ENCODE results near the gene PLCB1. TPM values are rescaled to one million over a fixed set of nuclear protein-coding genes. Genes with fewer than 3 reads are reported as not detected.
"Not testable (repeated sequence)": the region's sequence is repeated elsewhere in the genome, so short reads cannot be mapped to it uniquely, and the experiment has no call there.

The PLCB1 gene
- total RNA-seq, 2 experiments from 2014 or later: 2.2 to 2.8 TPM

GRCh38 chr20:8427419-8428040 lies 295.5 kb downstream of the PLCB1 start:
- Mint-ChIP-seq H3K36me3 (no peaks in the 10 kb centered on the region), H3K4me3 (no peak overlapping the region), H3K9me3 (no peaks in the 10 kb centered on the region), H3K27ac (no peak overlapping the region), H3K4me1 (no peaks in the 10 kb centered on the region), H3K27me3 (no peaks in the 10 kb centered on the region)
- no peak for DNase-seq

- H3K9me3 Mint-ChIP-seq: no peaks in the 10 kb centered on the region
- no peaks in the 10 kb centered on the region for H3K36me3 Mint-ChIP-seq
- no peak overlapping the region for H3K4me3 Mint-ChIP-seq
- DNase-seq: no peak
- no peaks in the 10 kb centered on the region for H3K27me3 Mint-ChIP-seq
- H3K27ac Mint-ChIP-seq: no peak overlapping the region
- H3K4me1 Mint-ChIP-seq: no peaks in the 10 kb centered on the region
Measured at GRCh38 chr20:8428988-8429387, 296.9 kb downstream of the PLCB1 start.

- no peaks in the 10 kb centered on the region for H3K4me1 Mint-ChIP-seq
- no peaks in the 10 kb centered on the region for H3K27me3 Mint-ChIP-seq
Measured at GRCh38 chr20:8431538-8432434, 299.7 kb downstream of the PLCB1 start.

GRCh38 chr20:8432435-8433148 lies 300.5 kb downstream of the PLCB1 start:
- no peak for DNase-seq
- no peaks in the 10 kb centered on the region for H3K27me3 Mint-ChIP-seq
- H3K9me3 Mint-ChIP-seq: no peaks in the 10 kb centered on the region
- H3K27ac Mint-ChIP-seq: no peak overlapping the region
- H3K36me3 Mint-ChIP-seq: no peaks in the 10 kb centered on the region
- H3K4me1 Mint-ChIP-seq: no peaks in the 10 kb centered on the region
- H3K4me3 Mint-ChIP-seq: no peak overlapping the region

More at GRCh38 chr20:8431538-8432434, 299.7 kb downstream of the PLCB1 start:
- H3K27ac Mint-ChIP-seq: no peak overlapping the region
- H3K36me3 Mint-ChIP-seq: no peaks in the 10 kb centered on the region
- DNase-seq: no peak
- no peak overlapping the region for H3K4me3 Mint-ChIP-seq
- no peaks in the 10 kb centered on the region for H3K9me3 Mint-ChIP-seq

GRCh38 chr20:8433291-8433690 lies 301.2 kb downstream of the PLCB1 start:
- Mint-ChIP-seq H3K27me3 (no peaks in the 10 kb centered on the region), H3K4me1 (no peaks in the 10 kb centered on the region), H3K27ac (no peak overlapping the region), H3K4me3 (no peak overlapping the region), H3K9me3 (no peaks in the 10 kb centered on the region), H3K36me3 (no peaks in the 10 kb centered on the region)
- no peak for DNase-seq

GRCh38 chr20:8434326-8434876 lies 302.3 kb downstream of the PLCB1 start:
- no peaks in the 10 kb centered on the region for H3K36me3 Mint-ChIP-seq
- H3K27ac Mint-ChIP-seq: no peak overlapping the region
- no peaks in the 10 kb centered on the region for H3K27me3 Mint-ChIP-seq
- DNase-seq: no peak
- no peaks in the 10 kb centered on the region for H3K4me1 Mint-ChIP-seq
- H3K9me3 Mint-ChIP-seq: no peaks in the 10 kb centered on the region
- H3K4me3 Mint-ChIP-seq: no peak overlapping the region

- Mint-ChIP-seq H3K27ac (no peak overlapping the region), H3K9me3 (no peaks in the 10 kb centered on the region), H3K4me1 (no peaks in the 10 kb centered on the region), H3K36me3 (no peaks in the 10 kb centered on the region), H3K27me3 (no peaks in the 10 kb centered on the region), H3K4me3 (no peak overlapping the region)
- DNase-seq: no peak
Measured at GRCh38 chr20:8435285-8436035, 303.4 kb downstream of the PLCB1 start.

- DNase-seq, H3K27me3 Mint-ChIP-seq, H3K36me3 Mint-ChIP-seq, H3K4me1 Mint-ChIP-seq, H3K4me3 Mint-ChIP-seq, H3K27ac Mint-ChIP-seq, H3K9me3 Mint-ChIP-seq: not testable (repeated sequence)
Measured at GRCh38 chr20:8436938-8437337, 304.9 kb downstream of the PLCB1 start.

GRCh38 chr20:8438748-8439147 lies 306.7 kb downstream of the PLCB1 start:
- DNase-seq: no peak
- H3K36me3 Mint-ChIP-seq: no peaks in the 10 kb centered on the region
- no peak overlapping the region for H3K4me3 Mint-ChIP-seq

GRCh38 chr20:8443464-8444072 lies 311.5 kb downstream of the PLCB1 start:
- Mint-ChIP-seq H3K4me3 (no peak overlapping the region), H3K36me3 (no peaks in the 10 kb centered on the region), H3K27me3 (no peaks in the 10 kb centered on the region), H3K27ac (no peak overlapping the region), H3K9me3 (no peaks in the 10 kb centered on the region), H3K4me1 (no peaks in the 10 kb centered on the region)
- no peak for DNase-seq

More at GRCh38 chr20:8438748-8439147, 306.7 kb downstream of the PLCB1 start:
- no peaks in the 10 kb centered on the region for H3K9me3 Mint-ChIP-seq
- H3K27me3 Mint-ChIP-seq: no peaks in the 10 kb centered on the region
- H3K27ac Mint-ChIP-seq: no peak overlapping the region
- H3K4me1 Mint-ChIP-seq: no peaks in the 10 kb centered on the region

- H3K27ac Mint-ChIP-seq: no peak overlapping the region
Measured at GRCh38 chr20:8447262-8448120, 315.4 kb downstream of the PLCB1 start.

GRCh38 chr20:8449123-8449522 lies 317.1 kb downstream of the PLCB1 start:
- Mint-ChIP-seq H3K9me3 (no peaks in the 10 kb centered on the region), H3K4me3 (no peak overlapping the region), H3K27ac (no peak overlapping the region), H3K4me1 (no peaks in the 10 kb centered on the region), H3K27me3 (no peaks in the 10 kb centered on the region), H3K36me3 (no peaks in the 10 kb centered on the region)
- DNase-seq: no peak

More at GRCh38 chr20:8447262-8448120, 315.4 kb downstream of the PLCB1 start:
- Mint-ChIP-seq H3K27me3 (no peaks in the 10 kb centered on the region), H3K36me3 (no peaks in the 10 kb centered on the region), H3K9me3 (no peaks in the 10 kb centered on the region), H3K4me3 (no peak overlapping the region), H3K4me1 (no peaks in the 10 kb centered on the region)
- DNase-seq: no peak

- Mint-ChIP-seq H3K36me3 (no peaks in the 10 kb centered on the region), H3K27ac (no peak overlapping the region), H3K4me1 (no peaks in the 10 kb centered on the region), H3K4me3 (no peak overlapping the region), H3K9me3 (no peaks in the 10 kb centered on the region), H3K27me3 (no peaks in the 10 kb centered on the region)
- peak; percentile 15 for DNase-seq
Measured at GRCh38 chr20:8454137-8454712, 322.2 kb downstream of the PLCB1 start.
